Measurements from ENCODE around the gene MYO1D. TPM values are rescaled to one million over a fixed set of nuclear protein-coding genes. Genes with fewer than 3 reads are reported as not detected.

The MYO1D gene
- total and polyA plus RNA-seq, 2 donors (not counting 1 experiment from before 2014, with no cell fraction given): 5.4 to 26.7 TPM

GRCh38 chr17:32742681-32743538, 134.0 kb downstream of the MYO1D start:
- no peak overlapping the region for H3K4me3 ChIP-seq (ENCODE audit: control extremely low read depth in 1 of 5, extremely low read depth in 1 of 5, insufficient read depth in 1 of 5, low read depth in 2 of 5, low read length in 4 of 5)
- peaks cover 6 to 7% of the 10 kb centered on the region in 2 donors for H3K4me1 ChIP-seq (ENCODE audit: control insufficient read depth in 2 of 2, insufficient read depth in 2 of 2, low read length in 2 of 2)
- H3K27ac ChIP-seq (ENCODE audit: low read length in 2 of 2): no peak overlapping the region
- H3K9ac ChIP-seq (ENCODE audit: low read length): no peak overlapping the region
- intact Hi-C loops (cut with micrococcal nuclease): no loop called here
- H3K27ac Mint-ChIP-seq: no peak overlapping the region
- no peaks in the 10 kb centered on the region for H3K9me3 ChIP-seq (ENCODE audit: control extremely low read depth in 1 of 3, control insufficient read depth in 2 of 3, insufficient read depth in 1 of 3, low read length in 2 of 3)
- H3K27me3 Mint-ChIP-seq: no peaks in the 10 kb centered on the region
- 67% methylated on average over 3 of the region's 4 CpGs for WGBS (ENCODE audit: insufficient coverage)
- H3K36me3 ChIP-seq (replicated peaks in 1 of 2; ENCODE audit: control extremely low read depth in 1 of 2, control insufficient read depth in 1 of 2, extremely low read depth in 1 of 2, insufficient read depth in 2 of 2, low read length in 1 of 2): no peaks in the 10 kb centered on the region
- DNase-seq: no peak
- POLR2A ChIA-PET: no interaction called here
- TF ChIP-seq EZH2 (IDR thresholded peaks at IDR 0.05; ENCODE audit: borderline replicate concordance, insufficient read depth, low read depth, low read length, poor library complexity, severe bottlenecking) (no peak), CTCF (IDR thresholded peaks at IDR 0.05) (no peak)
- H3K79me2 ChIP-seq (ENCODE audit: control insufficient read depth, insufficient read depth, low read length): no peaks in the 10 kb centered on the region
- ATAC-seq (ENCODE audit: low read depth): no peak
- H3K4me1 Mint-ChIP-seq: peaks cover 14% of the 10 kb centered on the region
- no peaks in the 10 kb centered on the region for H4K20me1 ChIP-seq (ENCODE audit: control insufficient read depth, insufficient read depth, low read length, poor library complexity, severe bottlenecking)
- CTCF ChIA-PET: no interaction called here
- H3K4me2 ChIP-seq (replicated peaks; ENCODE audit: low read depth, low read length, poor library complexity, severe bottlenecking): no peak overlapping the region
- H3K27me3 ChIP-seq (replicated peaks in 1 of 4; ENCODE audit: control extremely low read depth in 1 of 4, control insufficient read depth in 3 of 4, insufficient read depth in 4 of 4, low read length in 3 of 4): no peaks in the 10 kb centered on the region
- no peaks in the 10 kb centered on the region for H3K9me3 Mint-ChIP-seq (ENCODE audit: insufficient read depth)
- no peak overlapping the region for H3K4me3 Mint-ChIP-seq
- no peak overlapping the region for H2AFZ ChIP-seq (ENCODE audit: insufficient read depth, low read depth, low read length, poor library complexity, severe bottlenecking)

GRCh38 chr17:32741381-32741780, 135.5 kb downstream of the MYO1D start:
- ChIA-PET POLR2A (no interaction called here), CTCF (no interaction called here)
- intact Hi-C loops (cut with micrococcal nuclease): no loop called here
- H3K36me3 ChIP-seq (replicated peaks in 1 of 2; ENCODE audit: control extremely low read depth in 1 of 2, control insufficient read depth in 1 of 2, extremely low read depth in 1 of 2, insufficient read depth in 2 of 2, low read length in 1 of 2): no peaks in the 10 kb centered on the region
- DNase-seq: no peak
- H3K9ac ChIP-seq (ENCODE audit: low read length): no peak overlapping the region
- no peak for ATAC-seq (ENCODE audit: low read depth)
- H3K4me2 ChIP-seq (replicated peaks; ENCODE audit: low read depth, low read length, poor library complexity, severe bottlenecking): no peak overlapping the region
- Mint-ChIP-seq H3K27ac (no peak overlapping the region), H3K4me3 (no peak overlapping the region), H3K9me3 (ENCODE audit: insufficient read depth) (no peaks in the 10 kb centered on the region), H3K27me3 (no peaks in the 10 kb centered on the region), H3K4me1 (peaks cover 14% of the 10 kb centered on the region)
- H2AFZ ChIP-seq (ENCODE audit: insufficient read depth, low read depth, low read length, poor library complexity, severe bottlenecking): no peak overlapping the region
- H3K27me3 ChIP-seq (replicated peaks in 1 of 4; ENCODE audit: control extremely low read depth in 1 of 4, control insufficient read depth in 3 of 4, insufficient read depth in 4 of 4, low read length in 3 of 4): no peaks in the 10 kb centered on the region
- no CpG with 5 or more reads among the region's 1 CpG for WGBS (ENCODE audit: insufficient coverage)
- peaks cover 6 to 7% of the 10 kb centered on the region in 2 donors for H3K4me1 ChIP-seq (ENCODE audit: control insufficient read depth in 2 of 2, insufficient read depth in 2 of 2, low read length in 2 of 2)
- TF ChIP-seq EZH2 (IDR thresholded peaks at IDR 0.05; ENCODE audit: borderline replicate concordance, insufficient read depth, low read depth, low read length, poor library complexity, severe bottlenecking) (no peak), CTCF (IDR thresholded peaks at IDR 0.05) (no peak)
- no peak overlapping the region for H3K4me3 ChIP-seq (ENCODE audit: control extremely low read depth in 1 of 5, extremely low read depth in 1 of 5, insufficient read depth in 1 of 5, low read depth in 2 of 5, low read length in 4 of 5)
- no peaks in the 10 kb centered on the region for H3K79me2 ChIP-seq (ENCODE audit: control insufficient read depth, insufficient read depth, low read length)
- H4K20me1 ChIP-seq (ENCODE audit: control insufficient read depth, insufficient read depth, low read length, poor library complexity, severe bottlenecking): no peaks in the 10 kb centered on the region
- no peaks in the 10 kb centered on the region for H3K9me3 ChIP-seq (ENCODE audit: control extremely low read depth in 1 of 3, control insufficient read depth in 2 of 3, insufficient read depth in 1 of 3, low read length in 2 of 3)
- no peak overlapping the region for H3K27ac ChIP-seq (ENCODE audit: low read length in 2 of 2)
